Pancreas (tissue), 10 donors: ENCODE results near the gene RSU1. TPM values are rescaled to one million over a fixed set of nuclear protein-coding genes. Genes with fewer than 3 reads are reported as not detected.

ENCODE experiments used
- ATAC-seq, 4 donors: fragments of 200-7000 bp; cut with Tn5 transposase; one replicate each; pipeline versions ENCODE4 v1.8.0 to v1.9.1; 2020; ENCODE audit warnings: mild to moderate bottlenecking in 4 of 4, moderate library complexity in 4 of 4
- DNase-seq, 6 donors: peaks; one replicate each; pipeline ENCODE4 v3.0.0-alpha.2; 2020
- FAIRE-seq: peaks from 2 replicates; lab custom pipeline; 2012; peaks lifted over from hg19 to GRCh38; lab: Jason Lieb, UNC
- H3K27ac ChIP-seq, 4 donors: fragments of 200-600 bp; sonication (generic); 1 replicate in 3 of 4; 2 replicates in 1 of 4; pipeline versions ENCODE4 v1.5.0 to v1.8.0; 2020
- H3K27me3 ChIP-seq, 4 donors: fragments of 200-600 bp; one replicate each; pipeline ENCODE4 v1.8.0; 2021
- H3K36me3 ChIP-seq, 3 donors: fragments of 200-600 bp; sonication (generic) in 1 of 3; one replicate each; pipeline versions ENCODE4 v1.5.0 to v1.8.0; 2020 to 2021
- H3K4me1 ChIP-seq, 3 donors: fragments of 200-600 bp; one replicate each; pipeline ENCODE4 v1.8.0; 2021
- H3K4me3 ChIP-seq, 4 donors: fragments of 200-600 bp; sonication (generic) in 2 of 4; one replicate each; pipeline versions ENCODE4 v1.5.0 to v1.8.0; 2020 to 2021
- H3K9me3 ChIP-seq, 4 donors: fragments of 200-600 bp; one replicate each; pipeline ENCODE4 v1.8.0; 2021
- CTCF ChIP-seq, 4 donors: fragments of 200-600 bp; sonication (generic) in 3 of 4; IDR thresholded peaks; one replicate each; pipeline versions ENCODE4 v1.5.0 to v1.8.0; 2021; ENCODE audit warnings: antibody characterized with exemption in 4 of 4
- WGBS, 2 donors: extraction: QIAGEN DNeasy Blood & Tissue Kit; methylation state at CpG; one replicate each; pipeline ENCODE4 v1.1.7; 2013; 5-methylcytosine and 5-hydroxymethylcytosine counted together
- intact Hi-C, 3 donors: fragments of 100-400 bp; cut with DNase I; formaldehyde crosslinking; loops; one replicate each; pipeline versions ENCODE4 v1.11.1 to v1.14.2; 2022
- polyA plus RNA-seq, 2 donors: library from polyadenylated mRNA; stranded (reverse); fragments of 200-250 nt; gene quantifications; one replicate each; pipeline ENCODE4 v1.2.3, GENCODE V29; 2013
- total RNA-seq, 6 donors: library from RNA; stranded (reverse); fragmentation: NEBNext Ultra II Directional in 4 of 6; extraction: Animal tissue kit (Norgen Biotek cat#: 25700) in 4 of 6; gene quantifications; one replicate each; pipeline versions ENCODE4 v1.2.1 to v1.2.4, GENCODE V29; 2021 to 2023
- donor health status: healthy with polysubstance abuse.
- donor health status: DM: no; HTN: no; CAD: no; lungs with moderate emphysema.
- donor health status: DM: no; HTN: no; CAD: no.
- donor health status: control.
- donor health status: control.
- donor health status: Bipolar disorder and iron deficiency.
- donor health status: DM: yes; HTN: yes; CAD: no.
- donor health status: DM: no; HTN: no; CAD: no.
- donor health status: DM: no; HTN: no; CAD: no.
- donor health status: DM: yes; HTN: yes; CAD: no.

RSU1 gene
- total and polyA plus RNA-seq, 8 donors, result 14.7 to 42.3 (median 29.6) TPM

DNA sequence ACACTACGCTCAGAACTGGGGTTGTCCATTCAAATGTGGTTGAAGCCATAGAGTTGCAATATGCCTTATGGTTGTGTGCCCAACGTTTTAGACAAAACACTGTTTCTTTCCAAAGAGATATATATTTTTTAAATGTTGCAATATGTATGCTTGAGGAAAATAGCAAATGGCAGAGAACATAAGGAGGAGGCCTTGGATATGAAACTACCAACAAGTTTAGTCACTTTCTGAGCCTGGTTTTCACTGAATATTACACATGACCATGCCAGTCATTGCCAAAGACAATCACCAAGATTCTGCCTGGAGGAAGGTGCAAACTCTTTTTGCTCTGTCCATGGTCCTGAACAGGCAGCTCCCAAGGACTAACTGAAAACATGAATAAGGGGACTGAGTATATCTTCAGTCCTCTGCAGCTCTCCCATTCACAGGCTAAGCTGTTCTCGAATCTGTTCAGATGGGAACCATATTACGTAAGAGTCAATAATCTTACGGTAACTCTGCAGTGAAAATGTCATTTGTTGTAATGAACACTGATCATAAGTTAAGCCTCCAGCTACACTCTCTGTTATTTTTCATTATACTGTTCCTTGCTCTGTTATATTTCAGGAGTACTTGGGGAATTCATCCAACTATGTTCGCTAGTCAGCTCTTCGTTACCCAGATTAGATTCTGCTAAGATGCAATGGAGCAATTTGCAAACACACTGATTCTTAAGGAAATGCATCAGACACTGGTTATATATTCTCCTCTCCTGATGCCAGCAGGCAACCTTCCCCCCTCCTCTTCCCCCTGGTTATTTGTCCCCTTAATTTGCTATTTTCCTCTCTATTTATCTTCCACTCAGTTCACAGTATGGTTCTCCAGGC lies 204.9 kb downstream of the RSU1 start:
- no peak for TF ChIP-seq CTCF (IDR thresholded peaks at IDR 0.05)
- no peaks in the 10 kb centered on the region for H3K9me3 ChIP-seq
- intact Hi-C loops, result no loop called here
- DNase-seq (no peak), FAIRE-seq (no peak), ATAC-seq (peak in 3 of 4 donors; percentile 41 to 62 (median 44))
- H3K4me3 ChIP-seq, result no peak overlapping the region
- H3K27me3 ChIP-seq, result no peaks in the 10 kb centered on the region
- H3K4me1 ChIP-seq, result no peaks in the 10 kb centered on the region
- no peaks in the 10 kb centered on the region for H3K36me3 ChIP-seq
- WGBS, 2 donors, result 77 to 84% methylated on average over 7 of the region's 7 CpGs
- H3K27ac ChIP-seq, result no peak overlapping the region

DNA sequence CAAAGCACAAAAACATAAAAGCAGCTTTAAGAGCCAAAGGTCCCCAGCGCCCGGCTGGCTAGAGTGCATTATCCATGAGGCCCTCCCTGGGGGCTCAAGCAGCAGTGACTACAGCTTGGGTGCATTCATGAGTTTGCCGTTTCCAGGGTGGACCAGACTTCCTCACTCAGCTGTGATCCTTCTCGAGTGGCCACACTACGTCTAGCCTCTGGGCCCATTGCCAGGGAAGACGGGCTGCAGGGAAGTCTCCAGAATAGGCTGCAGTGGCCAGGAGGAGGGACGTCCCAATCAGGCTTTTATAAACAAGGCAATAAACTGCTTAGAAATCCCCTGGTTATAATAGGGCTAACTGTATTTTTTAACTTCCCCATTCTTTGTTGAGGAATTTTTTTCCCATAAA lies 206.2 kb downstream of the RSU1 start:
- no peaks in the 10 kb centered on the region for H3K4me1 ChIP-seq

DNA sequence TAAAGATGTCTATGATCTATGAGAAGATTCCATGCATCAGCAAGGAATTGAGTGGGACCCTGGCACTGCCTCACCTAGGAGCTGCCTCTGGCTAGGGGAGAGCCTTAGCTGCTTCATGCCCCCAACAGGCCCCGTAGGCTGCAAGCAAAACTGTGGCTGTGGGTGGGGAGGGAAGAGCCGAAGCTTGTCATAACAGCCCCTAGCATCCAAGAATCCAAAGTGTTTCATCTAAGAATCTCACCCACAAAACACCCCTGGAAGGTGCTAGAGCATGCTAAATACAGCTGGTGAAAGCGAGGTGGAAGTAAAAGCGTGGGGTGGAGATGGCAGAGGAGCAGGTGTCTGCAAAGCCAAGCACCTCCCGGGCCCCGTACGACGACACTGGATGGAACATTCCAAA lies 208.0 kb downstream of the RSU1 start:
- no peak for TF ChIP-seq CTCF (IDR thresholded peaks at IDR 0.05)
- DNase-seq (no peak), FAIRE-seq (no peak), ATAC-seq (no peak)
- H3K9me3 ChIP-seq, result no peaks in the 10 kb centered on the region
- H3K27me3 ChIP-seq, result no peaks in the 10 kb centered on the region
- no peaks in the 10 kb centered on the region for H3K4me1 ChIP-seq
- 92 to 93% methylated on average over 8 of the region's 8 CpGs for WGBS, 2 donors
- H3K4me3 ChIP-seq, result no peak overlapping the region
- H3K27ac ChIP-seq, result no peak overlapping the region
- intact Hi-C loops, result no loop called here
- no peaks in the 10 kb centered on the region for H3K36me3 ChIP-seq

More for the DNA sequence above, 206.2 kb downstream of the RSU1 start:
- Histone ChIP-seq H3K9me3 (no peaks in the 10 kb centered on the region), H3K27me3 (no peaks in the 10 kb centered on the region), H3K36me3 (no peaks in the 10 kb centered on the region), H3K4me3 (no peak overlapping the region), H3K27ac (no peak overlapping the region)
- TF ChIP-seq CTCF (IDR thresholded peaks at IDR 0.05), result no peak
- FAIRE-seq, result no peak
- no peak for DNase-seq
- 60 to 65% methylated on average over 7 of the region's 7 CpGs for WGBS, 2 donors
- intact Hi-C loops, result no loop called here
- no peak for ATAC-seq

- H3K4me3 ChIP-seq, result no peak overlapping the region
- no peak for FAIRE-seq
- H3K9me3 ChIP-seq, result no peaks in the 10 kb centered on the region
- no peak for DNase-seq
- no peak overlapping the region for H3K27ac ChIP-seq
- 92 to 96% methylated on average over 8 of the region's 8 CpGs for WGBS, 2 donors
- no peaks in the 10 kb centered on the region for H3K27me3 ChIP-seq
- ATAC-seq, result no peak
- no peak for TF ChIP-seq CTCF (IDR thresholded peaks at IDR 0.05)
- intact Hi-C loops, result no loop called here
- H3K36me3 ChIP-seq, result no peaks in the 10 kb centered on the region
- H3K4me1 ChIP-seq, result no peaks in the 10 kb centered on the region
Measured at GRCh38 chr10:16606923-16607322, 210.3 kb downstream of the RSU1 start.

- no peak for DNase-seq
- Histone ChIP-seq H3K4me1 (no peaks in the 10 kb centered on the region), H3K4me3 (no peak overlapping the region), H3K27ac (no peak overlapping the region), H3K36me3 (no peaks in the 10 kb centered on the region), H3K27me3 (no peaks in the 10 kb centered on the region), H3K9me3 (no peaks in the 10 kb centered on the region)
- intact Hi-C loops, result no loop called here
- ATAC-seq, result no peak
- 82 to 83% methylated on average over 6 of the region's 6 CpGs for WGBS, 2 donors
- FAIRE-seq, result no peak
- no peak for TF ChIP-seq CTCF (IDR thresholded peaks at IDR 0.05)
Measured at GRCh38 chr10:16606421-16606820, 210.8 kb downstream of the RSU1 start.
